ENCODE data around the gene KCNMA1. TPM values are rescaled to one million over a fixed set of nuclear protein-coding genes. Genes with fewer than 3 reads are reported as not detected.

Gene KCNMA1
- total RNA-seq, 4 donors from 2014 or later: 4.6 to 10.5 (median 7.8) TPM

DNA sequence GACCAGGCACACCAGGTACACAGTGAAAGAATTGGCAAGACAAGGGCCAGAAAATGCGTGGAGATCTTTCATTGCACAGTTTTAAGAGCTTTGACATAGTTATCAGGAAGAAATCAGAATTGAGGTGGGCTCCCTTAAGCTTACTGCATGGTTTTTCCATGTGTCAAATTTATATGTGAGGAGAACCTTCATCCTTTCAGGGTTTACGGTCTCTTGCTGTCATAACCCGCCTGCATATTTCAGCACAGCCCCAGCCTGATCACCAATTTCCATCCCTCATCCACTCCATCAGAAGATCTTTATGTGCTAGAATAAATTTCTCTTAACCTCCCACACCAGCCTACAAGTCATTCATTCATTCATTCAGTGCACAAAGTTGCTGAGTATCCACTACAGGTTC lies 373.1 kb downstream of the KCNMA1 start:
- TF ChIP-seq EP300 (IDR thresholded peaks at IDR 0.05): no peak
- TF ChIP-seq, protein P1, sequence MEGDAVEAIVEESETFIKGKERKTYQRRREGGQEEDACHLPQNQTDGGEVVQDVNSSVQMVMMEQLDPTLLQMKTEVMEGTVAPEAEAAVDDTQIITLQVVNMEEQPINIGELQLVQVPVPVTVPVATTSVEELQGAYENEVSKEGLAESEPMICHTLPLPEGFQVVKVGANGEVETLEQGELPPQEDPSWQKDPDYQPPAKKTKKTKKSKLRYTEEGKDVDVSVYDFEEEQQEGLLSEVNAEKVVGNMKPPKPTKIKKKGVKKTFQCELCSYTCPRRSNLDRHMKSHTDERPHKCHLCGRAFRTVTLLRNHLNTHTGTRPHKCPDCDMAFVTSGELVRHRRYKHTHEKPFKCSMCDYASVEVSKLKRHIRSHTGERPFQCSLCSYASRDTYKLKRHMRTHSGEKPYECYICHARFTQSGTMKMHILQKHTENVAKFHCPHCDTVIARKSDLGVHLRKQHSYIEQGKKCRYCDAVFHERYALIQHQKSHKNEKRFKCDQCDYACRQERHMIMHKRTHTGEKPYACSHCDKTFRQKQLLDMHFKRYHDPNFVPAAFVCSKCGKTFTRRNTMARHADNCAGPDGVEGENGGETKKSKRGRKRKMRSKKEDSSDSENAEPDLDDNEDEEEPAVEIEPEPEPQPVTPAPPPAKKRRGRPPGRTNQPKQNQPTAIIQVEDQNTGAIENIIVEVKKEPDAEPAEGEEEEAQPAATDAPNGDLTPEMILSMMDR (IDR thresholded peaks at IDR 0.05): no peak
- TF ChIP-seq POLR2A (IDR thresholded peaks at IDR 0.05): no peak
- H3K27ac ChIP-seq: no peak overlapping the region
- H3K36me3 ChIP-seq: no peaks in the 10 kb centered on the region
- H3K9me3 ChIP-seq: no peaks in the 10 kb centered on the region
- no peaks in the 10 kb centered on the region for H3K4me1 ChIP-seq
- 86% methylated on average over 3 of the region's 3 CpGs for WGBS
- H3K4me3 ChIP-seq: no peak overlapping the region
- peaks cover 14% of the 10 kb centered on the region for H3K27me3 ChIP-seq
- no peak for DNase-seq (ENCODE audit: low spot score in 2 of 2)

DNA sequence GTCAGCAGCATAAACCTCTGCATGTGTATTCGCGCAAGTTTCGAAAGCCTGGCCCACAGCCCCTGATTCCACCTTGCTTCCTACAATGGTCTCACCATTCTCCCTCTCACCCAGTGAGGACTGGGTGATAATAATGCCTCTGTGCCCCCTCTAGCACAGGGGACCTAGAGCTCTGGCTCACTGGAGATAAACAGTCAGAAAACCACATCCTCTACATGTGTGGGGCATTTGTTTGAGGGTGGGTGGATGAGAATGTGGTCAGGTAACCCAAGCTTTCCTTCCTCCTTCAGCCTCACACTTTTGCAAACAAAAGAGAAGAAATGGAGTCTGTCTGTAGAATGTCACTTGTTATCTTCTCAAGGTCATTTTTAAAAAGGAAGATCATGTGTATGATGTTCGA lies 373.5 kb downstream of the KCNMA1 start:
- DNase-seq (ENCODE audit: low spot score in 2 of 2): no peak
- peaks cover 14% of the 10 kb centered on the region for H3K27me3 ChIP-seq
- no peaks in the 10 kb centered on the region for H3K36me3 ChIP-seq
- no peaks in the 10 kb centered on the region for H3K9me3 ChIP-seq
- 80% methylated on average over 4 of the region's 4 CpGs for WGBS
- H3K27ac ChIP-seq: no peak overlapping the region
- H3K4me1 ChIP-seq: no peaks in the 10 kb centered on the region
- TF ChIP-seq EP300 (IDR thresholded peaks at IDR 0.05) (no peak), POLR2AphosphoS5 (IDR thresholded peaks at IDR 0.05) (no peak), POLR2A (IDR thresholded peaks at IDR 0.05) (no peak)
- TF ChIP-seq, protein P1 (IDR thresholded peaks at IDR 0.05): no peak
- no peak overlapping the region for H3K4me3 ChIP-seq

DNA sequence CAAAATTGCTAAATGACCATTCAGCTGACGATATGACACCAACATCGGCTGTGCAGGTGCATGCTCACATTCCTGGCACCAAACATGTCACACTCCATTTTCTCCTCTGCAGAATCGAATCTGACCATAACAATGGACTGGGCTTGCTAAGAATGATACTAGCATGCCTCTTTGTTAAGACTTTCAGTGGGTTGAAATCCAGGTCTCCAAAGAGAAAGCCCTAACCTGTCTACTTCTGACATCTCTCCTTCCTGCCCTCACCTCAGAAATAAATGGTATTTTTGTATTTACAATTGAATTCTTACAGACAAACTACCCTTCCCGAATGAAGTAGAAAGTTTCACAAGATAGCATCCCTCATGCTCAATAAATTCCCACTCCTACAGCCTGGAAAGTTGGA lies 373.9 kb downstream of the KCNMA1 start:
- WGBS: 79% methylated on average over 4 of the region's 4 CpGs
- Histone ChIP-seq H3K4me3 (no peak overlapping the region), H3K9me3 (no peaks in the 10 kb centered on the region), H3K4me1 (no peaks in the 10 kb centered on the region), H3K36me3 (no peaks in the 10 kb centered on the region), H3K27me3 (peaks cover 14% of the 10 kb centered on the region), H3K27ac (no peak overlapping the region)
- DNase-seq (ENCODE audit: low spot score in 2 of 2): no peak
- TF ChIP-seq, protein P1 (IDR thresholded peaks at IDR 0.05): no peak
- no peak for TF ChIP-seq POLR2A (IDR thresholded peaks at IDR 0.05)
- no peak for TF ChIP-seq EP300 (IDR thresholded peaks at IDR 0.05)
- TF ChIP-seq POLR2AphosphoS5 (IDR thresholded peaks at IDR 0.05): no peak

DNA sequence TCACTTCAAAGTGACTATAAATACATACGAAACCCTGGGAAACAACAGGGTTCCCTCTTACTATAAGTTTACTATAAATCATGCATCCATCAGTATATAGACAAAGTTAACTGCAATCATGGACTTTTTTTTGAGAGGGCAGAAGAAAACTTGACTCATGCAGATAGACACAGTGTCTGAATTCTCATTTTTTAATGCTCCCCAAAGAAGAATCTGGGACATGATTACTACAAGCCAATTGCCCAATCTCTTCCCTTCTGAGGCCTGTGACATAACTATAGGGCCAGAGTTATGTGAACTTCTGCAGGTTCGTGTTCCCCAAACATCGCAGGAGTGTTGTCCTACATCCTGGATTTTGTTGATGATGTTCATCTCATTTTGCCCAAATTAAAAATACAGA lies 376.5 kb downstream of the KCNMA1 start:
- 92% methylated on average over 3 of the region's 3 CpGs for WGBS
- H3K4me1 ChIP-seq: no peaks in the 10 kb centered on the region
- H3K27me3 ChIP-seq: peaks cover 10% of the 10 kb centered on the region
- no peaks in the 10 kb centered on the region for H3K9me3 ChIP-seq
- TF ChIP-seq POLR2A (IDR thresholded peaks at IDR 0.05) (no peak), EP300 (IDR thresholded peaks at IDR 0.05) (no peak), POLR2AphosphoS5 (IDR thresholded peaks at IDR 0.05) (no peak)
- TF ChIP-seq, protein P1 (IDR thresholded peaks at IDR 0.05): no peak
- no peaks in the 10 kb centered on the region for H3K36me3 ChIP-seq
- H3K4me3 ChIP-seq: no peak overlapping the region
- DNase-seq (ENCODE audit: low spot score in 2 of 2): no peak
- H3K27ac ChIP-seq: no peak overlapping the region

DNA sequence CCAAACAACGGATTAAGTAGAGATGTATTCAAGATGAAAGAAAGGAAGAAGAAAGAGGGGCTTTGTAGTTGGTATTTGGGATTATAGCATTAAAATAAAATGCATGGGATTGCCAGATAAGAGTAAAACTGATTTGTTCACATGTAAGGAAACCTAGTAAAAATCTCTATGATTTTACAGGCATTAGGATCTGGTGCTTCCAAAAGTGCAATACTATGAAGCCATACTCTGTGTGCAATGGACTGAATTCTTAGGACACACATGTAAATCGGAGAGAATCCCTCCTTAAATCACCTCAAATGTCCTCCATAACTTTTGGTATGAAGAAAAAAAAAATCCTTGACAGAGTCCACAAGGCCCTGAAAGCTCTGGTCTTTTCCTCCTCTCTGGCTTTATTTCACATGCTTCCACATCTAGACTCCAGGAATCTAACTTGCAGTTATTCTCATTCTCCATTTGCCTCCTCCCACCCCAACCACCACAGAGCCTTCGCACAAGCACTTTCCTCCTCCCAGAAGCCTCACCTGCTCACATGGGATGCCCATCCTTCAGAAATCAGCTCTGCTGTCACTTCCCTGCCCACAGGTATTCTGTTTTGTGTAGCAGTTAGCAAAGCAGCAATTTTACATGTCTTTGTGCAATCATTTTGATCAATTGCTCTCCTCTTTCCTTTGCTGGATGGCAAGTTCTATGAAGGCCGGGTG lies 378.3 kb downstream of the KCNMA1 start:
- no peaks in the 10 kb centered on the region for H3K36me3 ChIP-seq
- H3K9me3 ChIP-seq: no peaks in the 10 kb centered on the region
- H3K4me1 ChIP-seq: no peaks in the 10 kb centered on the region
- peaks cover 10% of the 10 kb centered on the region for H3K27me3 ChIP-seq
- no peak overlapping the region for H3K27ac ChIP-seq
- no peak for DNase-seq (ENCODE audit: low spot score in 2 of 2)
- H3K4me3 ChIP-seq: no peak overlapping the region
- WGBS: 76% methylated on average over 4 of the region's 4 CpGs
- TF ChIP-seq, protein P1 (IDR thresholded peaks at IDR 0.05): no peak
- no peak for TF ChIP-seq POLR2AphosphoS5 (IDR thresholded peaks at IDR 0.05)
- no peak for TF ChIP-seq EP300 (IDR thresholded peaks at IDR 0.05)
- no peak for TF ChIP-seq POLR2A (IDR thresholded peaks at IDR 0.05)
